ENCODE measurements around the gene ALCAM. TPM values are rescaled to one million over a fixed set of nuclear protein-coding genes. Genes with fewer than 3 reads are reported as not detected.

The ALCAM gene
- total RNA-seq, 1 experiment from 2014 or later, result 0.41 TPM

- H3K27ac Mint-ChIP-seq (ENCODE audit: unreplicated experiment), result no peak overlapping the region
- ChIA-PET POLR2A (no interaction called here), CTCF (no interaction called here)
- H3K36me3 Mint-ChIP-seq (ENCODE audit: insufficient read depth, unreplicated experiment), result no peaks in the 10 kb centered on the region
- Histone ChIP-seq H3K4me1 (no peaks in the 10 kb centered on the region), H3K36me3 (ENCODE audit: control insufficient read depth, insufficient read depth, low read length) (no peaks in the 10 kb centered on the region), H3K9me3 (no peaks in the 10 kb centered on the region), H3K4me3 (ENCODE audit: low read depth, low read length) (no peak overlapping the region), H3K27me3 (replicated peaks; ENCODE audit: control insufficient read depth, insufficient read depth, low read length) (no peaks in the 10 kb centered on the region)
- no peak for TF ChIP-seq CTCF (IDR thresholded peaks at IDR 0.05; ENCODE audit: insufficient read depth in 1 of 2, low read depth in 1 of 2, low read length in 1 of 2, severe bottlenecking in 1 of 2, unreplicated experiment in 1 of 2)
- BruUV-seq (replicated peaks), result no TSS peak
- no peaks in the 10 kb centered on the region for H3K9me3 Mint-ChIP-seq (ENCODE audit: unreplicated experiment)
- intact Hi-C loops (cut with micrococcal nuclease; ENCODE audit: unreplicated experiment), result no loop called here
- DNase-seq, result no peak
- no peaks in the 10 kb centered on the region for H3K4me1 Mint-ChIP-seq (ENCODE audit: low read depth, unreplicated experiment)
- H3K4me3 Mint-ChIP-seq (ENCODE audit: unreplicated experiment), result no peak overlapping the region
- peaks cover 2% of the 10 kb centered on the region for H3K27me3 Mint-ChIP-seq (ENCODE audit: insufficient read depth, unreplicated experiment)
Observed at GRCh38 chr3:105571005-105571404, 204.3 kb downstream of the ALCAM start.

- CTCF ChIA-PET, result no interaction called here
- Mint-ChIP-seq H3K9me3 (ENCODE audit: unreplicated experiment) (no peaks in the 10 kb centered on the region), H3K36me3 (ENCODE audit: insufficient read depth, unreplicated experiment) (no peaks in the 10 kb centered on the region), H3K27me3 (ENCODE audit: insufficient read depth, unreplicated experiment) (peaks cover 2% of the 10 kb centered on the region), H3K27ac (ENCODE audit: unreplicated experiment) (no peak overlapping the region), H3K4me3 (ENCODE audit: unreplicated experiment) (no peak overlapping the region), H3K4me1 (ENCODE audit: low read depth, unreplicated experiment) (no peaks in the 10 kb centered on the region)
- POLR2A ChIA-PET, result no interaction called here
- H3K4me1 ChIP-seq, result no peaks in the 10 kb centered on the region
- BruUV-seq (replicated peaks), result no TSS peak
- intact Hi-C loops (cut with micrococcal nuclease; ENCODE audit: unreplicated experiment), result no loop called here
- no peaks in the 10 kb centered on the region for H3K36me3 ChIP-seq (ENCODE audit: control insufficient read depth, insufficient read depth, low read length)
- no peak for DNase-seq
- no peaks in the 10 kb centered on the region for H3K27me3 ChIP-seq (replicated peaks; ENCODE audit: control insufficient read depth, insufficient read depth, low read length)
- no peak overlapping the region for H3K4me3 ChIP-seq (ENCODE audit: low read depth, low read length)
- TF ChIP-seq CTCF (IDR thresholded peaks at IDR 0.05; ENCODE audit: insufficient read depth in 1 of 2, low read depth in 1 of 2, low read length in 1 of 2, severe bottlenecking in 1 of 2, unreplicated experiment in 1 of 2), result no peak
- no peaks in the 10 kb centered on the region for H3K9me3 ChIP-seq
Observed at GRCh38 chr3:105572501-105572900, 205.8 kb downstream of the ALCAM start.

DNA sequence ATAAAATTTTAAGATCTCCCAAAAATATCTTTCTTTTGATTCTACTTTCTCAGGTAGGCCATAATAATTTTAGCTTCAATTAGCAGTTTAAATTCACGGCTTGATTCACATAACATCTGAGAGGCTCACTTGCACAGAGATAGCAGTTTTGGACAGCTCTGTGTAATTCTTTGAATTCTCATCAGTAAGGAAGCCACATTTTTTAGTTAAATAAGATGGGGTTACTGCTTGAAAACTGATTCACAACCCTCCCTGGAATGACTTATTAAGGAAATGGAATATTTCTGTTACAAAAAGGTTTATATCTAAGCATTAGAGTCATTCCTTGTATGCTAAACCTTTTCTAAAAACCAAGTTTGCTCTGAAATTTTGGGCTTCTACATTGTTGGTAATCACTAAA is 212.7 kb downstream of the ALCAM start:
- CTCF ChIA-PET, result no interaction called here
- TF ChIP-seq CTCF (IDR thresholded peaks at IDR 0.05; ENCODE audit: insufficient read depth in 1 of 2, low read depth in 1 of 2, low read length in 1 of 2, severe bottlenecking in 1 of 2, unreplicated experiment in 1 of 2), result no peak

More for the DNA sequence above, 212.7 kb downstream of the ALCAM start:
- no peaks in the 10 kb centered on the region for H3K27me3 ChIP-seq (replicated peaks; ENCODE audit: control insufficient read depth, insufficient read depth, low read length)
- intact Hi-C loops (cut with micrococcal nuclease; ENCODE audit: unreplicated experiment), result no loop called here
- H3K27me3 Mint-ChIP-seq (ENCODE audit: insufficient read depth, unreplicated experiment), result peaks cover 3% of the 10 kb centered on the region
- no peaks in the 10 kb centered on the region for H3K4me1 ChIP-seq
- no peaks in the 10 kb centered on the region for H3K36me3 Mint-ChIP-seq (ENCODE audit: insufficient read depth, unreplicated experiment)
- H3K9me3 ChIP-seq, result no peaks in the 10 kb centered on the region
- no peak for DNase-seq
- POLR2A ChIA-PET, result no interaction called here
- no TSS peak for BruUV-seq (replicated peaks)
- no peaks in the 10 kb centered on the region for H3K9me3 Mint-ChIP-seq (ENCODE audit: unreplicated experiment)
- H3K27ac Mint-ChIP-seq (ENCODE audit: unreplicated experiment), result no peak overlapping the region
- H3K4me1 Mint-ChIP-seq (ENCODE audit: low read depth, unreplicated experiment), result no peaks in the 10 kb centered on the region
- no peak overlapping the region for H3K4me3 ChIP-seq (ENCODE audit: low read depth, low read length)
- H3K4me3 Mint-ChIP-seq (ENCODE audit: unreplicated experiment), result no peak overlapping the region
- H3K36me3 ChIP-seq (ENCODE audit: control insufficient read depth, insufficient read depth, low read length), result no peaks in the 10 kb centered on the region
